SH-SY5Y (cell line): ENCODE data around the gene ADGRG6.

Experiments used
- GATA2 ChIP-seq: IDR thresholded peaks from 2 replicates; pipeline ENCODE4 v1.6.1; 2011; ENCODE audit warnings: mild to moderate bottlenecking, low read depth, low read length
- GATA3 ChIP-seq: IDR thresholded peaks from 2 replicates; pipeline ENCODE4 v1.6.1; 2011; ENCODE audit warnings: low read depth, mild to moderate bottlenecking, low read length, moderate library complexity

GRCh38 chr6:142457638-142458406 lies 156.0 kb downstream of the ADGRG6 start:
- TF ChIP-seq GATA2 (no peak), GATA3 (no peak)
